Adrenal gland (tissue), 5 donors: ENCODE results near the gene FCHSD2.

Experiments
- POLR2A ChIP-seq, 2 donors: fragments of 450-650 bp; IDR thresholded peaks; one replicate each; pipeline ENCODE4 v1.6.1; 2017; ENCODE audit warnings: antibody characterized with exemption in 2 of 2, mild to moderate bottlenecking in 2 of 2, moderate library complexity in 1 of 2
- TF ChIP-seq, protein P1 (sequence below), 6 experiments: fragments of 450-650 bp in 4 of 6; fragments of 200-600 bp in 2 of 6; sonication (generic) in 1 of 6; IDR thresholded peaks; 1 replicate in 5 of 6; 2 replicates in 1 of 6; pipeline versions ENCODE4 v1.5.1 to v1.8.0; 2016 to 2021; ENCODE audit warnings: antibody characterized with exemption in 6 of 6, mild to moderate bottlenecking in 2 of 6, moderate library complexity in 1 of 6
- donor health status: DM: no; HTN: no; CAD: no.

DNA sequence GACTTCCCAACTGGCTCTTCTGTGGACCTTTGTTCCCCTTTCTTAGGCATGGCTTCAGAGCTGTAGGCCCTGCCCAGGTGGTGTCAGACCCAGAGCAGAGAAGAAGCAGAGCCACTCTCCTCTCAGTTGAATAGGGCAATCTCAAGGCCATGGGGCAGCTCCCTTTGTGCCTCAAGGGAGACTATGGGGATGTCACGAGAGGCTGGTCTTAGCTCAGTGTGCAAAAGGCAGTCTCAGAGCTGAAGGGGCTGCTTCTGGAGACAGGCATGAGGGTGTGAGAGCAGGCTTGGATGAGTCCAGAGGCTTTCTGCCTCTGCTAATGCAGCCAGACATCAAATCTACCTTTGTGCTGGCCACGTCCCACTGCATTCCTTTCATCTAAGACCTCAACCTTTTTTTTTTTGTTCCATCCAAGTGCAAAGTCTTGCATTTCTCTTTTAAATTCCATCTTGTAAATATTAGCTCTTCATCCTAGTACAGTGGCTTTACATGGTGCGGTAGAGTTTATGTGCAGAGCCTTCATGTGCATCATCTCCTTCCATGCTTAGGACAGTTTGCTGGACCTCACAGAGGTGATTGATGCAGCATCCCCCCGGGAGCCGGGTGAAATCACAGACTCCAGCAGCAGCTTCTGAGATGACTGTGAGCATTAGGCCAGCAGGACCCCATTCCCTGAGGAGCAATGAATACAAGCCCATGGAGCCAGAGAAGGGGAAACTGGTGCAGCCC, 34.2 kb upstream of the FCHSD2 start:
- TF ChIP-seq, protein P1, sequence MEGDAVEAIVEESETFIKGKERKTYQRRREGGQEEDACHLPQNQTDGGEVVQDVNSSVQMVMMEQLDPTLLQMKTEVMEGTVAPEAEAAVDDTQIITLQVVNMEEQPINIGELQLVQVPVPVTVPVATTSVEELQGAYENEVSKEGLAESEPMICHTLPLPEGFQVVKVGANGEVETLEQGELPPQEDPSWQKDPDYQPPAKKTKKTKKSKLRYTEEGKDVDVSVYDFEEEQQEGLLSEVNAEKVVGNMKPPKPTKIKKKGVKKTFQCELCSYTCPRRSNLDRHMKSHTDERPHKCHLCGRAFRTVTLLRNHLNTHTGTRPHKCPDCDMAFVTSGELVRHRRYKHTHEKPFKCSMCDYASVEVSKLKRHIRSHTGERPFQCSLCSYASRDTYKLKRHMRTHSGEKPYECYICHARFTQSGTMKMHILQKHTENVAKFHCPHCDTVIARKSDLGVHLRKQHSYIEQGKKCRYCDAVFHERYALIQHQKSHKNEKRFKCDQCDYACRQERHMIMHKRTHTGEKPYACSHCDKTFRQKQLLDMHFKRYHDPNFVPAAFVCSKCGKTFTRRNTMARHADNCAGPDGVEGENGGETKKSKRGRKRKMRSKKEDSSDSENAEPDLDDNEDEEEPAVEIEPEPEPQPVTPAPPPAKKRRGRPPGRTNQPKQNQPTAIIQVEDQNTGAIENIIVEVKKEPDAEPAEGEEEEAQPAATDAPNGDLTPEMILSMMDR (IDR thresholded peaks at IDR 0.05) = no peak
- TF ChIP-seq POLR2A (IDR thresholded peaks at IDR 0.05) = no peak
